Measurements from ENCODE around the gene YY1.

Gene YY1

DNA sequence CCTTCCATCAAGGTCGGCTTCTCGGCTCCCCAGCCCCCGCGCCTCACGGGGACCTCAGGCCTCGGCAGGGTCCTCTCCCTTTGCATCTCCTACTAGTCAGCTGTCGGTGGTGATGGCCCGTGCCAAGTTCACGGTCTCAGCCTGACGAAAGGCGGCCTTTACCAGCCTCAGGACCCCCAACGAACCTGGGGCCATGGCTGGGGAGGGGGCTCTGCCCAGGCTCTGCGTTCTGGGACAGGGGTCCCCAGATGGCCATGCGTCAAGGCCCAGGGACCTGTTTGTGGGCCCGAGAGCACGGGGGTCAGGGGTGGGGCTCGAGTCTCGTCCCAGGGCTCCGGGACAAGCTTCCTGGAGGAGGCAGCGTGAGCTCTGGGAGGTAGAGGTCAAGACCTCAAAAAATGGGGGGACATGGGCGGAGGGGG, 46.7 kb upstream of the YY1 start:
- peaks cover 17% of the 10 kb centered on the region for H3K4me1 ChIP-seq (ENCODE audit: insufficient read depth, low read length, poor library complexity, severe bottlenecking)
- H3K4me3 ChIP-seq (ENCODE audit: low read length, poor library complexity, severe bottlenecking): peak overlapping the region; percentile 86
- no peaks in the 10 kb centered on the region for H3K9me3 ChIP-seq (ENCODE audit: insufficient read depth, low read depth, low read length)
- no peaks in the 10 kb centered on the region for H3K27me3 ChIP-seq (ENCODE audit: insufficient read depth, low read length, poor library complexity, severe bottlenecking)
- no peaks in the 10 kb centered on the region for H3F3A ChIP-seq (ENCODE audit: low read depth)
- no peaks in the 10 kb centered on the region for H3K9me2 ChIP-seq (replicated peaks; ENCODE audit: low read depth, low read length)
- no peaks in the 10 kb centered on the region for H3K36me3 ChIP-seq (ENCODE audit: insufficient read depth, low read length)
- H2AFZ ChIP-seq (ENCODE audit: low read length): peak overlapping the region; percentile 84
- H3K9ac ChIP-seq (ENCODE audit: low read depth, low read length, poor library complexity, severe bottlenecking): peak overlapping the region; percentile 98
- peaks cover 26% of the 10 kb centered on the region for H3K79me2 ChIP-seq (ENCODE audit: insufficient read depth, low read length)
- H4K20me1 ChIP-seq (ENCODE audit: insufficient read depth, low read length, poor library complexity, severe bottlenecking): no peaks in the 10 kb centered on the region
- peak overlapping the region; percentile 89 for H3K4me2 ChIP-seq (ENCODE audit: low read depth, low read length, poor library complexity, severe bottlenecking)
- TF ChIP-seq CTCF (conservative IDR thresholded peaks at IDR 0.05; ENCODE audit: low read length) (no peak), EZH2phosphoT487 (IDR thresholded peaks at IDR 0.05; ENCODE audit: borderline replicate concordance) (no peak)

- Histone ChIP-seq H3K79me2 (ENCODE audit: insufficient read depth, low read length) (peaks cover 26% of the 10 kb centered on the region), H3K9ac (ENCODE audit: low read depth, low read length, poor library complexity, severe bottlenecking) (peak overlapping the region; percentile 98), H3K36me3 (ENCODE audit: insufficient read depth, low read length) (no peaks in the 10 kb centered on the region), H3F3A (ENCODE audit: low read depth) (no peaks in the 10 kb centered on the region), H3K4me1 (ENCODE audit: insufficient read depth, low read length, poor library complexity, severe bottlenecking) (peaks cover 17% of the 10 kb centered on the region), H3K4me2 (ENCODE audit: low read depth, low read length, poor library complexity, severe bottlenecking) (peak overlapping the region; percentile 89), H4K20me1 (ENCODE audit: insufficient read depth, low read length, poor library complexity, severe bottlenecking) (no peaks in the 10 kb centered on the region), H3K4me3 (ENCODE audit: low read length, poor library complexity, severe bottlenecking) (peak overlapping the region; percentile 86), H3K9me2 (replicated peaks; ENCODE audit: low read depth, low read length) (no peaks in the 10 kb centered on the region), H3K9me3 (ENCODE audit: insufficient read depth, low read depth, low read length) (no peaks in the 10 kb centered on the region), H3K27me3 (ENCODE audit: insufficient read depth, low read length, poor library complexity, severe bottlenecking) (no peaks in the 10 kb centered on the region), H2AFZ (ENCODE audit: low read length) (peak overlapping the region; percentile 93)
- TF ChIP-seq EZH2phosphoT487 (IDR thresholded peaks at IDR 0.05; ENCODE audit: borderline replicate concordance) (no peak), CTCF (conservative IDR thresholded peaks at IDR 0.05; ENCODE audit: low read length) (peak; percentile 67)
Measured at GRCh38 chr14:100192672-100193416, 46.1 kb upstream of the YY1 start.

- TF ChIP-seq EZH2phosphoT487 (IDR thresholded peaks at IDR 0.05; ENCODE audit: borderline replicate concordance): no peak
- TF ChIP-seq CTCF (conservative IDR thresholded peaks at IDR 0.05; ENCODE audit: low read length): no peak
Measured at GRCh38 chr14:100193417-100194357, 45.3 kb upstream of the YY1 start.

More at GRCh38 chr14:100193417-100194357, 45.3 kb upstream of the YY1 start:
- peak overlapping the region; percentile 83 for H3K4me2 ChIP-seq (ENCODE audit: low read depth, low read length, poor library complexity, severe bottlenecking)
- H3K9me2 ChIP-seq (replicated peaks; ENCODE audit: low read depth, low read length): no peaks in the 10 kb centered on the region
- peak overlapping the region; percentile 93 for H2AFZ ChIP-seq (ENCODE audit: low read length)
- peak overlapping the region; percentile 65 for H3K4me3 ChIP-seq (ENCODE audit: low read length, poor library complexity, severe bottlenecking)
- no peaks in the 10 kb centered on the region for H4K20me1 ChIP-seq (ENCODE audit: insufficient read depth, low read length, poor library complexity, severe bottlenecking)
- H3K9me3 ChIP-seq (ENCODE audit: insufficient read depth, low read depth, low read length): no peaks in the 10 kb centered on the region
- peaks cover 26% of the 10 kb centered on the region for H3K79me2 ChIP-seq (ENCODE audit: insufficient read depth, low read length)
- H3F3A ChIP-seq (ENCODE audit: low read depth): no peaks in the 10 kb centered on the region
- peaks cover 17% of the 10 kb centered on the region for H3K4me1 ChIP-seq (ENCODE audit: insufficient read depth, low read length, poor library complexity, severe bottlenecking)
- H3K27me3 ChIP-seq (ENCODE audit: insufficient read depth, low read length, poor library complexity, severe bottlenecking): no peaks in the 10 kb centered on the region
- no peaks in the 10 kb centered on the region for H3K36me3 ChIP-seq (ENCODE audit: insufficient read depth, low read length)
- H3K9ac ChIP-seq (ENCODE audit: low read depth, low read length, poor library complexity, severe bottlenecking): peak overlapping the region; percentile 72

All from Loucy (cell line).